ENCODE results near the gene ENO3.
A peak's percentile ranks its signal among the peaks of the same experiment; 100 is the strongest.

The ENO3 gene

DNA sequence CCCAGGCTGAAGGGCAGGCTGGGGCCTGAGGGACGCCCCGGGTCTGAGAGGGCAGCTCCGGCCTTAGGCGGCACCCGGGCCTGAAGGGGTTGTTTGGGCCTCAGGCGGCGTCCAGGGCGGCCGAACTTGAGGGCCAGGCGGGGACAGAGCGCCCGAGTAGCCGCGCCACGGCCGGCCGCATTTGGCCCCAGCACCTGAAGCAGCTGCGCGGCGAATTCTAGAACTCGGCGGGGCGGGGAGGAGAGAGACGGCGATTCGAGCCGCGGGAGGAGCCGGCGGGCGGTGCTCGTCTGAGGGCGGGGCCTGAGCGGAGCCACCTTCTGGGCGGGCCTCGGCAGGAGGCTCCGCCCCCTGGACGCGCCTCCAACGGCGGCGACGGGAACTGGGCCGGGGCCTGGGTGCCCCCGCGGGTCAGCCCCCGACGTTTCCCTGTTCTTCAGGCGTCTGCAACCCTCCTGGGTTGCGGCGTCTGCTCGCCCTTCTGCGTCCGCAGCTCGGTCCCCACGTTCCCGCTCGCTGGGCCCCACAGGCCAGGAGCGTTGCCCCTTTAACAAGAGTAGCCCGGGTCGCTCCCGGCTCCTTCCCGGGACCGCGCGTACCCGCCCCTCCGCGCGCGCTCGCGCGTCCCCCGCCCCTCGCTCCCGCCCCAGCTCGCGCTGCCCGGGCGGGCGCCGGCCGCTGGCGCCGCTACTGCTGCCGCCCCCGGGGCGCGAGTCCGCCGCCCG is 46.5 kb downstream of the ENO3 start, which contains the start of the genes INCA1 and KIF1C:
Gene INCA1 (minus strand): TSS at position 221 of the 725 bp plus-strand sequence. CDS start 3,085 bp downstream, outside the sequence.
Gene KIF1C (plus strand): TSS at position 649 of the 725 bp plus-strand sequence. CDS start 2,297 bp downstream, outside the sequence.
- TF ChIP-seq, protein P1, sequence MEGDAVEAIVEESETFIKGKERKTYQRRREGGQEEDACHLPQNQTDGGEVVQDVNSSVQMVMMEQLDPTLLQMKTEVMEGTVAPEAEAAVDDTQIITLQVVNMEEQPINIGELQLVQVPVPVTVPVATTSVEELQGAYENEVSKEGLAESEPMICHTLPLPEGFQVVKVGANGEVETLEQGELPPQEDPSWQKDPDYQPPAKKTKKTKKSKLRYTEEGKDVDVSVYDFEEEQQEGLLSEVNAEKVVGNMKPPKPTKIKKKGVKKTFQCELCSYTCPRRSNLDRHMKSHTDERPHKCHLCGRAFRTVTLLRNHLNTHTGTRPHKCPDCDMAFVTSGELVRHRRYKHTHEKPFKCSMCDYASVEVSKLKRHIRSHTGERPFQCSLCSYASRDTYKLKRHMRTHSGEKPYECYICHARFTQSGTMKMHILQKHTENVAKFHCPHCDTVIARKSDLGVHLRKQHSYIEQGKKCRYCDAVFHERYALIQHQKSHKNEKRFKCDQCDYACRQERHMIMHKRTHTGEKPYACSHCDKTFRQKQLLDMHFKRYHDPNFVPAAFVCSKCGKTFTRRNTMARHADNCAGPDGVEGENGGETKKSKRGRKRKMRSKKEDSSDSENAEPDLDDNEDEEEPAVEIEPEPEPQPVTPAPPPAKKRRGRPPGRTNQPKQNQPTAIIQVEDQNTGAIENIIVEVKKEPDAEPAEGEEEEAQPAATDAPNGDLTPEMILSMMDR (conservative IDR thresholded peaks at IDR 0.05; ENCODE audit: low read depth, low read length): no peak
- H3K4me3 ChIP-seq (ENCODE audit: low read length): peak within 1 kb of the TSS; percentile 96
- DNase-seq (ENCODE audit: low read depth): peak; percentile 47

GRCh38 chr17:4998027-4998731 is 47.3 kb downstream of the ENO3 start:
- TF ChIP-seq, protein P1 (conservative IDR thresholded peaks at IDR 0.05; ENCODE audit: low read depth, low read length): no peak
- DNase-seq (ENCODE audit: low read depth): no peak
- peak overlapping the region; percentile 96 for H3K4me3 ChIP-seq (ENCODE audit: low read length)

DNA sequence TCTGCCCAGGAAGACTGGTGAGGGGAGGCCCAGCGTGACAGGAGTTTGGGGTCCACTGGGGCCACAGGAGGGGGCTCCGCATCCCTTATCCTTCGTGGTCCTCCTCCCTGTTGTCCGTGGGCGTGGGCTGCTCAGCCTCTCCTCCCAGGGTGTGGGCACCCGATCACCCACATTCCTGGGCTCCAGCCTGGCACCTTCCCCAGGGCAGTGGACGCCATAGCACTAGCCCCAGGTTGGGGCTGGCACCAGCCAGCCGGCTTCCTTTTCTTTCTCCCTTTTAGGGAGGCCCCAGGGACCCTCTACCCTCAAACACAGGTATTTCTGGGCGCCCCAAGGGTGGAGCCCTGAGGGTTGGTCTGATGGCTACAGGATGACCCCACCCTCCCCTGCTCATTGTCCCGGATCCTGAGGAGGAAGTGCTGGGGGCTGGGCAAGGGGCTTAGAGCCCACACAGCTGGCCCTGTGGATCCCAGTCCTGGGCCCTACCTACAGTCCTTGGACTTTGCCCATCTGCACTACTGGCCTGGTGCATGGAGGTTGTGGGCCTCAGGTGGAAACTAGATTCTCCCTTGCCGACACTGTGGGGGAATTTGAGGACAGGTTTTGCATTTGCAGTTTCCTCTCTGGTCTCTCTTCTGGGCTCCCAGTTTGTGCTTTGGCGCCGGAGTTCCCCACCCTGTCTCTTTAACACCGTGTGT is 48.0 kb downstream of the ENO3 start:
- peak overlapping the region; percentile 96 for H3K4me3 ChIP-seq (ENCODE audit: low read length)
- no peak for DNase-seq (ENCODE audit: low read depth)
- TF ChIP-seq, protein P1 (conservative IDR thresholded peaks at IDR 0.05; ENCODE audit: low read depth, low read length): no peak

- H3K4me3 ChIP-seq (ENCODE audit: low read length): peak overlapping the region; percentile 96
- DNase-seq (ENCODE audit: low read depth): no peak
- TF ChIP-seq, protein P1 (conservative IDR thresholded peaks at IDR 0.05; ENCODE audit: low read depth, low read length): no peak
Observed at GRCh38 chr17:4999430-5000093, 48.6 kb downstream of the ENO3 start.

GRCh38 chr17:5000237-5000639 is 49.3 kb downstream of the ENO3 start:
- H3K4me3 ChIP-seq (ENCODE audit: low read length): no peak overlapping the region
- no peak for DNase-seq (ENCODE audit: low read depth)
- TF ChIP-seq, protein P1 (conservative IDR thresholded peaks at IDR 0.05; ENCODE audit: low read depth, low read length): no peak

DNA sequence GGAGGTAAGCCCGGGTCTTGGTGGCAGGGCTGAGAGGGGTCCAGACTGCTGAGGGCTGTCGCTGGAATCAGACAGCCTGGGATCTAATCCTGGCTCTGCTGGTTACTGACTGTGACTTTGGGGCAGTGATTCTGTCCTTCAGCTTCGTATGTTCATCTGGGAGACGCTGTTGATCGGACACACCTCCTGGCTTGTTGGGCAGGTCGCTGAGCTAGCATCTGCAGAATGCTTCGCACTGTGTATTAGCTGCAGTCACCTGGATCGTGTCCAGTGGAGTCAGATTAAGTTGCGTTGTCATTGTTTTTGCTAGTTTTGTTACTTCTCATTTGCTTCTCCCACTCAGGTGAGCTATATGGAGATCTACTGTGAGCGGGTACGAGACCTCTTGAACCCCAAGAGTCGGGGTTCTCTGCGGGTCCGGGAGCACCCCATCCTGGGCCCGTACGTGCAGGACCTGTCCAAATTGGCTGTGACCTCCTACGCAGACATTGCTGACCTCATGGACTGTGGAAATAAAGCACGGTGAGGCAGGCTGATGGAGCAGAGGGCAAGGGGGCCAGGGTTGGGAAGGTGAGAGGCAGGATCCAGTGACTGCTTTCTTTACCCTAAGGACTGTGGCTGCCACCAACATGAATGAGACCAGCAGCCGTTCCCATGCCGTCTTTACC is 51.3 kb downstream of the ENO3 start:
- no peak for DNase-seq (ENCODE audit: low read depth)
- no peak overlapping the region for H3K4me3 ChIP-seq (ENCODE audit: low read length)
- TF ChIP-seq, protein P1 (conservative IDR thresholded peaks at IDR 0.05; ENCODE audit: low read depth, low read length): no peak

Measured in retinal pigment epithelial cell (primary cell).